HG03196 (cell line): ENCODE measurements around the gene PRICKLE2.

Source experiments
- ATAC-seq: cut with Tn5 transposase; IDR thresholded peaks from one replicate; pipeline ENCODE4 v1.9.1; 2021; ENCODE audit not compliant: unreplicated experiment

The PRICKLE2 gene

GRCh38 chr3:64163019-64163754 is 62.1 kb downstream of the PRICKLE2 start:
- ATAC-seq: no peak

GRCh38 chr3:64161481-64161952 is 63.7 kb downstream of the PRICKLE2 start:
- no peak for ATAC-seq

GRCh38 chr3:64160000-64160695 is 65.1 kb downstream of the PRICKLE2 start:
- ATAC-seq: no peak

GRCh38 chr3:64158334-64158733 is 66.9 kb downstream of the PRICKLE2 start:
- no peak for ATAC-seq

GRCh38 chr3:64157150-64158035 is 67.9 kb downstream of the PRICKLE2 start:
- no peak for ATAC-seq

GRCh38 chr3:64155328-64155727 is 69.9 kb downstream of the PRICKLE2 start:
- ATAC-seq: no peak

GRCh38 chr3:64152676-64153466 is 72.4 kb downstream of the PRICKLE2 start:
- no peak for ATAC-seq

- ATAC-seq: no peak
Measured at GRCh38 chr3:64152086-64152485, 73.2 kb downstream of the PRICKLE2 start.

GRCh38 chr3:64151342-64151871 is 73.9 kb downstream of the PRICKLE2 start:
- ATAC-seq: no peak

GRCh38 chr3:64150623-64151207 is 74.6 kb downstream of the PRICKLE2 start:
- no peak for ATAC-seq

GRCh38 chr3:64149886-64150285 is 75.4 kb downstream of the PRICKLE2 start:
- no peak for ATAC-seq

GRCh38 chr3:64148955-64149653 is 76.2 kb downstream of the PRICKLE2 start:
- no peak for ATAC-seq

GRCh38 chr3:64147211-64147610 is 78.1 kb downstream of the PRICKLE2 start:
- no peak for ATAC-seq

GRCh38 chr3:64145438-64145837 is 79.8 kb downstream of the PRICKLE2 start:
- no peak for ATAC-seq

GRCh38 chr3:64144241-64144900 is 80.9 kb downstream of the PRICKLE2 start:
- no peak for ATAC-seq

- no peak for ATAC-seq
Measured at GRCh38 chr3:64143409-64144130, 81.7 kb downstream of the PRICKLE2 start.

- no peak for ATAC-seq
Measured at GRCh38 chr3:64141476-64141875, 83.8 kb downstream of the PRICKLE2 start.

- ATAC-seq: no peak
Measured at GRCh38 chr3:64140651-64141050, 84.6 kb downstream of the PRICKLE2 start.
